UCSD-AML1 (cell line): ENCODE measurements around the gene TENM3.
"Not testable (repeated sequence)": the region's sequence is repeated elsewhere in the genome, so short reads cannot be mapped to it uniquely, and the experiment has no call there.

Source experiments
- DNase-seq: peaks from one replicate; lab custom pipeline; 2025; ENCODE audit not compliant: unreplicated experiment; lab: John Stamatoyannopoulos, UW

Gene TENM3

GRCh38 chr4:182386576-182386975, 143.4 kb downstream of the TENM3 start:
- not testable (repeated sequence) for DNase-seq

- no peak for DNase-seq
These were observed 148.0 kb downstream of the TENM3 start for GRCh38 chr4:182391111-182391684.

- DNase-seq = no peak
These were observed 151.0 kb downstream of the TENM3 start for GRCh38 chr4:182394181-182394580.

- no peak for DNase-seq
These were observed 156.9 kb downstream of the TENM3 start for GRCh38 chr4:182400081-182400480.

- DNase-seq = no peak
These were observed 157.6 kb downstream of the TENM3 start for GRCh38 chr4:182400790-182401189.

- DNase-seq = no peak
These were observed 161.2 kb downstream of the TENM3 start for GRCh38 chr4:182404376-182404775.

- no peak for DNase-seq
These were observed 161.9 kb downstream of the TENM3 start for GRCh38 chr4:182405087-182405486.

- DNase-seq = no peak
These were observed 166.1 kb downstream of the TENM3 start for GRCh38 chr4:182409271-182409670.

GRCh38 chr4:182411391-182411790, 168.2 kb downstream of the TENM3 start:
- DNase-seq = no peak

GRCh38 chr4:182413550-182413949, 170.3 kb downstream of the TENM3 start:
- DNase-seq = no peak

- no peak for DNase-seq
These were observed 171.9 kb downstream of the TENM3 start for GRCh38 chr4:182415116-182415515.

GRCh38 chr4:182416067-182416466, 172.9 kb downstream of the TENM3 start:
- no peak for DNase-seq

- no peak for DNase-seq
These were observed 175.0 kb downstream of the TENM3 start for GRCh38 chr4:182418054-182418734.

GRCh38 chr4:182420189-182420588, 177.0 kb downstream of the TENM3 start:
- no peak for DNase-seq

GRCh38 chr4:182421753-182422152, 178.6 kb downstream of the TENM3 start:
- no peak for DNase-seq

- DNase-seq = no peak
These were observed 182.1 kb downstream of the TENM3 start for GRCh38 chr4:182425302-182425701.

GRCh38 chr4:182426901-182427300, 183.7 kb downstream of the TENM3 start:
- no peak for DNase-seq

- no peak for DNase-seq
These were observed 184.4 kb downstream of the TENM3 start for GRCh38 chr4:182427554-182427953.

GRCh38 chr4:182429896-182430295, 186.7 kb downstream of the TENM3 start:
- no peak for DNase-seq

GRCh38 chr4:182432819-182433218, 189.6 kb downstream of the TENM3 start:
- DNase-seq = no peak

GRCh38 chr4:182434720-182435119, 191.5 kb downstream of the TENM3 start:
- DNase-seq = no peak

- DNase-seq = no peak
These were observed 192.2 kb downstream of the TENM3 start for GRCh38 chr4:182435401-182435800.

- no peak for DNase-seq
These were observed 199.9 kb downstream of the TENM3 start for GRCh38 chr4:182443070-182443469.
